HG03520 (cell line): ENCODE results near the gene LBR.

Experiments used
- ATAC-seq: cut with Tn5 transposase; IDR thresholded peaks from one replicate; pipeline ENCODE4 v1.9.1; 2021; ENCODE audit warnings: mild to moderate bottlenecking, moderate library complexity; ENCODE audit not compliant: unreplicated experiment

Gene LBR

DNA sequence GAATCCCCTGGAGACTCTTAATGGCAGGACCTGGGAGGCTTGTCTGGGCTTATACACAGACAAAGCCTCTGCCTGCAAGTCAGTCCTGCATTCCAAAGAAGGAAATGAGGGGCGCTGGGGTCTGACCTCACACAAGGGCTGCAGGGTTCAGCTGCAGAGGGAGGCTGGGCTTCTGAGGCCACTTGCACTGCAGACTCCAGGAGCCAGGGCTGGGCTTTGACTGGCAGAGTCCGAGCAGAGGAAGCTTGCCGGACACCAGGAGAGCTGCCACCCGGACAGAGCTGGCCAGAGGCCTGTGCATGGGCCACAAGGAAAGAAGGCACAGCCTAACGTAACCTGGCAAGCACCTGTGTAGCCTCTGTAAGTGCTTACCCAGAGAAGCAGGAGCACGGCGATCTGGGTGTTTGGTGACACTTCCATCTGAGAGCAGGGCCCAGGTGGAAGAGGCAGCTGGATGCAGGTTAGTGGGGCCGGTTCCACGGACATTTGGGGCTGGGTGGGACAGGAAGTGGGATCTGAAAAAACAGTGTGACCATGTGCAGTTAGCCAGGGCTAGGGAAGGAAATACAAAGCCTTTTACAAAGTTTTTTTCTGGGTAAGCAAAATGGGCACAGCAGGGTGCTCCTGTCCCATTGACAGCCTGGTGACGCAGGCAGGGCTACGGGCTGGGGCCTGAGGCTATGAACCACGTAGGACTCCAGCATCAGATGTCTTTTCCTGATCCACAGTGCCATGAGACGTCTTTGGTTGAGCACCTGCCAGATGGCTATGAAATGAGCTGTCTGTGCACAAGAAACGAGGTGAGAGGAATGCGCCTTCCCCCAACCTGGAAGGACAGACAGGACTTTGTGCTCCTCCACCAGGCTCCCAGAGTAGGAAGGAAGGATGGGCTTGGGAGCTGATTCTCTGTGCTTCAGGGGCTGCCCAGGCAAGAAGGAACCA, 37.3 kb upstream of the LBR start:
- no peak for ATAC-seq

DNA sequence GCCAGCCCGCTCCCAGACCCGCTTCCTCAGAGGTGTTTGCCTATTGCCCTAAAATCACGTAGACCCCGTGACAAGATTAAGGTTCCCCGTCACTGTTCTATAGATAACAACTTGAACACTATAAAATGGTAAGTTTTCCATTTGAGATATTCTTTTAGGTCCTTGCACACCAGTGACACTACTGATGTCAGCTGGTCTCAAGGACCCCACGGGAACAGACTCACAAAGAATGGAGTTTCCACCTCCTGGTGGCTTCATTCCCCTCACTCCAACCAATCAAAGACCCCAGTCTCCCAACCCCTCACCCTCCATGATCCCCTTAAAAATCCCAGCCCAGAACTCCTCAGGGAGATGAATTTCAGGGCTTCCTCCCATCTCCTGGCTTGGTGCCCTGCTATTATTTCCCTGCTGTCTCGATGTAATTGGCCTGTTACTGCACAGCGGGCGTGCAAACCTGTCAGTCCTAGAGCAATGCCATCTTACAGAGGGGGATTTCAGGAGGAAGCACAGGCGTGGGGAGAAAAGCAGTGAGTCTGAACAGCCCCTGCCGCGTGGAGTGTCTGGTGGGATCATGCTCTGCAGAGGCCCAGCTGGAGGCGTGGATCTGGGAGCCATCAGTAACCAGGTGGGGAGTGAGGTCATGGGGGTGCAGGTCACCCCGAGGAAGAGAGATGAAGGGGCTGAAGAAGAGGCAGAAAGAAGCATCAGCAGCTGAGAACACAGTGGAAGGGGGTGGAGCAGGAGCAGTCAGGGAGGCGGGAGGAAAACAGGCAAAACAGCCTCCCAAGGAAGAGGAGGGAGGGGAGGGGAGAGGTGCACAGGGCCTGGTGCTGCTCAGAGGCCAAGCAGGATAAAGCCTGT, 35.1 kb upstream of the LBR start:
- ATAC-seq, result no peak

DNA sequence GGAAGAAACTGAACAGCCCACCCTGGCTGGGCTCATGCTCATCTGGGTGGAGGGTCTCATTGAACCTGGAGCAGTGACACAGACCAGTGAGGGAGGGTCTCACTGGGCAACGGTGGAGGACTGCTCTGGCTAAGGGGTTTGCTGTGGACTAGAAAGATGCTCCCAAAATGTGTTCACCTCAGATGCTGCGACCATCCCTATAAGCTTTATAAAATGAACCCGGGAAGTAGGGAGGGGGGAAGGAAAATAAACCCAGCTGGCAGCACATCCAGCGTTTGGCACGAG, 34.5 kb upstream of the LBR start:
- ATAC-seq, result no peak

DNA sequence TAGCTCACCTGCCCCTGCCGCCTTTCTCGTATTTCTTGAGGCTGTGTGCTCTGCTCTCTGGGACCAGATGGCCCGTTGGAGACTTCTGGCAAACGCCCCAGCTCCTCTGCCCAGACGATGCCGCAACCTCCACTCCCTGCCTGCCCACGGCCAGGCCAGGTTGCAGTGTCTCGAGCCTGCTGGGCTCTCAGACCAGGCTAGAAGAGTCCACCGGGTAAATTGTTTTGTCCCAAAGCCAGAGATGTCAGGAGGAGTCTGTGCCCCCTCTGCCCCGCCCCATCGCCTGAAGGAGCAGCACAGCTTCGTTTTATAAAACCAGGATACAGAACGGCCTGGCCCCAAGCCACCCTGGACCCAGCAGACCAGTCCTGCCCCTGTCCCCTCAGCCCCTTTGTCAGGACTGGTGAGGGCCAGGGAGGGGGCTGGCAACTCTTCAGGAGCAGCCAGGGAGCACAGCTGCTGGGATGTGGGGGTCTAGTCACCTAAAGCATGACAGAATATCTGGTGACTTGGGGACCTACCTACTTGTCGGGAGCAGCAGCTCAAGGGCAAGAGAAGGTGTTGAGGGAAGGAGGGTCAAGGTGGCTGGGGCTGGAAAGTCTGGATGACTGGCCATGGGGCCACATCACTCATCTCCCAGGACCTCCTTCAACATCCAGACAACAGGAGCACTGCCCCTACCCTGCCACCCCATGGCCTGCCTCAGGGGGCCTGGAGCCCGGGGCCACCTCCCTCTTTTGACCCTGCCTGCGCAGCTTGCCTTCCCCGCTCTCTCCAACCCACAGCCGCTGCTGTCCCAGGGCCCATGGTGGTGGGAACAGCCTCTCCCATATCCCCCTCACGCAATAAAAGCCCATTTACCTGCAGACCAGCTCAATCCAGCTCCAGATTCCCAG, 33.9 kb upstream of the LBR start:
- ATAC-seq, result no peak

DNA sequence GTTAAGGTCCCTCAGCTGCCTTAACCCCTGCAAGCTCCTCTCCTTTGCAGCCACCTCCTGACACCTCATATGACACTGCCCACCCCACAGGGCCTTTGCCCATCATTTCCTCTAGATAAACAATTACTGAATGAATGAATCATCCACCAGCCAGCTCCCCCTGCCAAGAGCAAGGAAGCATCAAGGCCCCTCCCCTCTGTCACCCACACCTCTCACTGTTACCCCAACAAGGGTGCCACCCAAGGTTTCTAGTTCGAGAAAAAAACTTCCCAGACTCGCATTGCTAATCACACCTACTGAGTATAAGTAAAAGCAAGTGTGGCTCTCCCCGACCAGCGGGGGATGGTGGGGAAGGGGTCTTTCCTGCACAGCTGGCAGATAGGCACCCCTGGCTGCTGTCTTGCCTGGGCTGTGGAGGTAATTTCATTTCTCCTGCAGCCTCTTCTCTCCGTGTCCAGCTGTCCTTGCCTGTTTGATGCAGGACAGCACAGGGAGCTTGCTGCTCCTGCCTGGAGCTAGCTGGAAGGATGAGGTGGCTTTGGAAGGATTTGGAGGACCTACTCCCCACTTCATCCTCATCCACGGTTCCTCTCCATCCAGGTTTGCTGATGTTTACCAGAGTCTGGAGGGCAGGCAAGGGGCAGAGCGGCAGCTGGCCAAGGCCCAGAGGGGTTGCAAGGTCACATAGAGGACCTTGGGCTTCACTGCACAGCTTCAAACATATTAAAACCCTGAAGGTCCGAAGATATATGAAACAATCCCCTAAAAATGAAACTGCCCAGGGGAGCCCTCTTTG, 33.1 kb upstream of the LBR start:
- no peak for ATAC-seq

DNA sequence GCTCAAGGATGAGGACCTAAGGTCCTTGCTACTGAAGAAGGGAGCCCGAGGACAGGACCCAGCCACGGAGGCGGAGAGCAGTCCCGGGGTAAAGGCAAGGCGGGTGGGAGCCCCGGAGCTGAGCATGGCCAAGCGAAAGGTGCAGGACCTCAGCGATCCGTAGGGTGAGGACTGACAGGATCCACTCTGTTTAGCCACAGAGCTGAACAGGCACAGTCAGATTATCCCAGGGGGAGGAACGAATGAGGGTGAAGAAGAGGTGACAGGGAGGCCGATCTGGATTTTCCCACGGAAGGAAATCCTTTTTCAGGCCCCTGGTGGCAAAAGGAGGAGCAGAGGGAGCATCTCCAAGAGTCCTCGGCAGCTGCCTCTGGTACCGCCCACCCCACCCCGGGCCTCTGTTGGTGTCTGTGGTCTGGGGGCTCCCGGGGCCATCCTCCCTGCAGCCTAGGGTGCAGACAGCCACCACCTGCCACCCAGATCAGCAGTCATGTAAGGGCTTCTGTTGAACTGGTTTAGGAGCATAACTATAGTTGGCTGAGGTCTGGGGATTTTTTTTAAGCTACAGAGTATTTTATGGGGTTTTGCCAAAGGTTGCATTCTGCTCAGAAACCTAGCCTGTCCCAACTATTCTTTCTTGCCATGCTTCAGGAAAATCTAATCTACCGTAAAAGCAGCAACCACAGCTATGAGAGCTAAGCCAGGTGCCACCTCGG, 32.3 kb upstream of the LBR start:
- ATAC-seq, result no peak

DNA sequence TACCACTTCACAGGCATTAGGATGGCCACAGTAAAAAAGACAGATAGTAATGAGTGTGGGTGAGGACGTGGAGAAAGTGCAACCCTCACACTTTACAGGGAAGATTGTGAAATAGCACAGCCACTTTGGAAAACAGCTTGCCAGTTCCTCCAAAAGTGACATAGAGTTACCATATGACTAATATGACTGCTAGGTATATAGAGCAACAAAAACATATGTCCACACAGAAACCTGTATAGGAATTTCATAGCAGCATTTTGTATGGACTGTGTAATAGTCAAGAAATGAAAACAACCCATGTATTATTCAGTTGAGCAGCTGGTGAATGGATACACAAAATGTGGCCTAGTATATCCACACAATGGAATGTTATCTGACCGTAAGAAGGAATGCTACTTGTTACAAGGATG, 30.4 kb upstream of the LBR start:
- no peak for ATAC-seq

DNA sequence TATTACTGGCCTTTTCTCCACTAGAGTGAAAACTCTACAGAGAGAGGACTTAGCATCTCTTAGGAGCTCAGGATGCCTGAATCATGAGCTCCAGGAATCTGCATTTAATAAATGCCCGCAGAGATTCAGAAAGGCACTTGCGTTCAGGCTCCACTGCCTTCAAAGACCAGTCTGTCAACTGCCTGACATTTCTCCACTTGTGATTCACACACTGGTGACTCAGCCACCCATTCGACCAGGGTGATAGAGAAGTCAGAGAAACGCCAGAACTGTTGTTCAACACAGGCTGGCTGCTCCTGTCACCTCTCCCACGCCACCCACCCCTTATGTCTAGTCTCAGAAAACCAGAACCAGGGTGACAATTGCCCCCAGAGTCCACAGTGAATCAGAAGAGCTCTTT, 26.9 kb upstream of the LBR start:
- ATAC-seq, result no peak

DNA sequence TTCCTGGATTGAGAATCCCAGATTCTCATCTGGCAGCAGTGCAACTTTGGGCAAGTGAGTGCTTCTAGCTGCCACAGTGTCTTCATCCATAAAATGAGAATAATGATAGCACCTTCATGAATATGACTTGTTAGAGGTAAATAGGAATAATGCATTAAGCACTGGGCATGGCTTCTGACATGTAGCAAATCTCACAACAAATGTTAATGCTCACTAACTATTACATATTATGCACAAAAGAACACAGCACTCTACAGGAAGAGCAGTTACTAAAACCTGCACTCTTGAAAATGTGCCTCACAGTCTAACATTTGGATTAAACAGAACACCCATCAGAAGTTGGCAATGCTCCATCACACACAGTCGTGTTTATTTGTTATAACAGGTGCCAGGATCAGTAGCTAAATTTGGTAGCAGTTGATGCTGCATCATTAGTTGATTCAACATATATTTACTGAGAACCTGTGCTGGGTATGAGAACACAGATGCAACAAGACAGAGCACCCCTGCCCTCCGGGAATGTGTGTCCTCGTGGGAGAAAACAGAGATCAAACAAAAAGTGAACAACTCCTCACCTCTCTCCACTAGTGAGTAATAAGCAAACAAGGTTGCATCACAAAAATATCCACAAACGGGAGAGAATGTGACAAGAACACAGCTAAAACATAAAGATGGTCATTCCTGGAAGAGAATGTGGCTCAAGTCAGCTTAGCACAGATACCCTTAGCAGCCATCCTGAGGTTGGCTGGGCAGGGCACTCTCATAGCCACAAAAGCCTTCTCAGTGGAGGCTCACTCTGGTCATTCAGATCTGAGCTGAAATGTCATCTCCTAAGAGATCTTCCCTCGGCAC, 26.2 kb upstream of the LBR start:
- no peak for ATAC-seq

DNA sequence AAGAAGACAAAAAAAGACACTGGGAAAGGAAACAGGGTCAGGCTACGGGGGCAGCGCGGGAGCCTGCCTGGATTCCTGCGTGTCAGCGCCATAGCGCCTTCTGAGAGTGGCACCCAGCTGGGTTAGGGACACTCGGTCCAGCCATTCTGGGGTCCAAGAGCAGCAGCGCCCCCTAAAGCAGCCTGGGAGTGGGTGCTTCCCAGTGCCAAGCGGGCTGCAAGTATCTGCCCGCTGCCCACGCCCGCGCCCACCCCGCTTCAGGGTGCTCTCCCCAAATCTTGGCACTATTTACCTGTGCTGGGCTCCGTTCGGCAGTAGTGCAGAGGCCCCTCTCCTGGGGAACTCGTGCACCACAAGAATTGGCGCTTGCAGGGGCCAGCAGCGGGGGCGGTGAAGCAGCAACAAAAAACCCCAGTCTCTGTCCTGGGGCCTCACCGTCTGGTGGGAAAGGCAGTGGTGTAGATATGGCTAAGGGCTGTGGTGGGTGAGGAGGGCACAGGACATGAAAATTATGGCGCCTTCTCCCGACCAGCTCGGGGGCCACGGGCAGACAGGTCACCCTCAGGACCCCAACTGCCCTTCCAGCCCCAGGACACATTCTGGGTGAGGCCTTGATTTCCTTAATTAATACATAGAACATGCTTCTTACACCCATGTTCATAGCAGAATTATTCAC, 24.1 kb upstream of the LBR start:
- no peak for ATAC-seq

DNA sequence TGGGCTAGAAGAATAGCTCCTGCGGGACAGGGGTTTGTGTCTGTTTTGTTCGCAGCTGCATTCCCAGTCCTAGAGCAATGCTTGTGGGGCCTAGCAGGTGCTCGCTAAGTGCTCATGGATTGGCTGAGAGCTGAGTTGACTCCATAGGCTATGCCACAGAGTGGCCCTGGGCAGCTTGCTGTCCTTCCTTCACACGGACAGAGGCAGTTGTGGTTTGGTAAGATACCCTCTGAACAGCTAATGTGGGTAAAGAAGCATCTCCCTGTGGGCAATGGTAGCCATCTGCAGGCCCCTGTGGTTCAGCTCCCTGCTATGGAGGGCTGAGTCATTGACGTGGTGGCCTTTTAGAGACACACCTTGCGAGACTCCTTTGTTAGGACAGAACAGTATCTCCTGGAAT, 23.5 kb upstream of the LBR start:
- no peak for ATAC-seq

DNA sequence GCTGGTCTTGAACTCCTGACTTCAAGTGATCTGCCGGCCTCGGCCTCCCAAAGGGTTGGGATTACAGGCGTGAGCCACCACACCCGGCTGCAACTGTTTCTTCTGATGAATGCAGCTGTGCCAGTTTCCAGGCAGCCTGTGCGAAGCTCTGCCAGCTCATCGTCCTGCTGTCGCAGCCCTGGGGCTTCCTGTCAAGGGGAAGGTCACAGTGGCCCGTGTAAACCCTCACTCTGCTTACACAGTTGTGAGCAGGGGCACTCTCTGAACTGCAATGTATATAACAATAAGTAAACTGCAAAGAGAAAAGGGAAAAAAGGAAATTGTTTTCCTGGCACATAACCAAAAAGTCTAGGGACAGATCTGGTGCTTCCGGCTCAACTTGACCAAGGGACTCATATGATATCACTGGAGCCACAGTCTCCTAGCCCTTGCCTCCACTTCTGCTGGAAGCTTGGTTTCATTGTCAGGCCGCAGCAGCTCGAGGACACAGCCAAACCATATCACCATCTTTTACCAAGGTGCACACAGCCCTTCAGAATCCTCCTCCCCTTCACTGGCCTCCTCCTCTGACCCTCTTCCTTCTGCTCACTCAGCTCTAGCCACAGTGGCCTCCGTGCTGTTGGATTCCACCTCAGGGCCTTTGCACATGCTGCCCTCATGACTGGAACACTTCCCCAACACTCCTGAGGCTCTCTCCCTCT, 22.8 kb upstream of the LBR start:
- ATAC-seq, result no peak

DNA sequence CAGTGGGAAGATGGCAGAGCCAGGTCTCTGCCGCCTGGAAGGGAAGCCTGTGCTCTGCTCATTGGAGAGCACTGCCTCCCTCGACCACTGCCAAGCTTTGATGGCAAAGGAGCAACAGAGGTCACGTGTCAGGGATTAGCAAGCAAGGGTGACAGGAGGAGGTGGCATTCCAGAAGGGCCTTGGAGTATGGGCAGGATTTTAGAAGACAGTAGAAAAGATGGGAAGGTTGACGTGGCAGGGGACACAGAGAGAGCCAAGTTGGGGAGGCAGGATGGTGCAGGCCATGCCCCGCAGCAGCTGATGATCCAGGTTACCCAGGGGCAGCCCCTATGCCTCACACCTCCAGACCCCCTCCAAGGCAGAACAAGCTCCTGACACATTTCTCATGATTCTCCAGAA, 21.9 kb upstream of the LBR start:
- no peak for ATAC-seq

DNA sequence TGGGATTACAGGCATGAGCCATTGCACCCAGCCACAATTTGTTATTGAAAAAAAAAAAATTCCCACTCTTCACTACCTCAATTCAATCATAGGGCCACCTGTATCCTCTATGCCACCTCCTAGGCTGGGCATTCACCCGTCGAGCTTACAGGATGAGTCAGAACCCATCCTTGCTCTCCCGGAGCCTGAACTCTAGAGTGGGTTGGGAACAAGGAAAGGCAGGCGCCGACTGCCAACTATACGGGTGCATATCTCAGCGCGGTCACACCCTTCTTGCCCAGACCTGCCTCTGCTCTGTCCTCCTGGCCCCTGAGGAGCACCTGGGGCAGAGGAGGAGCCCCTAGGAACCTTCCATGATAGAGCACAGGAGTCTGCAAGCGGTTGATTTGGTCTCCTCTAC, 21.4 kb upstream of the LBR start:
- no peak for ATAC-seq

DNA sequence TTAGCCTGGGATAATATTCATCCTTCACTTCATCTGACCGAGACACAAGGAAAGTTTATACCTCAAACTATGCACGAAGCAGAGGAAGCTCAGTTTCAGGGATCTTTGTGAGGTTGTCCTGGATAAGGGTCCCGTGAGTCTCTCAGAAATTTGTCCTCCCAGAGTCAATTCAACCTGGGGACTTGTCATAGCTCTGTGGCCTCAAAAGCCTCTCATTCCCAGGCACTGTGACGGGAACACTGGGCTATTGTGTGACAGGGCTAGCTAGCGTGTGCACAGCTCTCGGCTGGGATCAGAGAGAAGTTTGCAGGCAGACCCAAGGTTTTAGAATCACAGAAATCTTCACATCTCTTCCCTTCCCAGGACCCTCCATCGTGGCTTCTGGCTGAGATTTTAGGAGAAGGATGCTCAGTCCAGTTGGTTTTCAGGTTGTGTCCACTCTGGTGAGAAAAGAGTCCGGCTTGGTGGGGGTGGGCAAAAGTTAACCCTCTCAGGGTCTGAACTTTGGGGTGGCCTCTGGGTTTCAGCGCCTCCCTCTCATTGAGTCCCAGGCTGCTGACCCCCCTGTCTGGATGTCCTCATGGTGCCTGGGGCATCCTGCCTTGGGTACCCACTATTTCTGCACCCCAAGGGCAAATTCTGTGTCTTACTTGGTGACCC, 20.4 kb upstream of the LBR start:
- ATAC-seq, result no peak

DNA sequence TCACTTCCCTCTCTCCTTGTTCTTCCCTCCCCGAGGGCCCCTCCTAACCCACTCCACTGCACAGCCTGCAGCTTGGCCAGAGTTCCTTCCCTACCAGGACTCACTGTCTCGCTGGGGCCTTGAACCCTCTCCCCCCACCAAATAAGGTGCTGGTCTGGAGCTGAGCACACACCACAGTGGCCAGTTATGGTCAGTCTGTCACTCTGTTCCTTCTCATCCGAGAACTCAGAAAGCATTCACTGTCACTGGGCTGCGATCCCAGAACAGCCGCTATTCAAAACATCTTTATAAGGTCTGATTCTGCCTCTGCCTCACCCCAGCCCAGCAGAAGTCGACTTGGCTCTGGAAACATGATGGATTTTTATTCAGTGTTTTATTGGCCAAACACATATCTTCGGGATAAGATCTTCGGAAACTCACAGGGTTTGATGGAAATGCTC, 19.8 kb upstream of the LBR start:
- no peak for ATAC-seq

DNA sequence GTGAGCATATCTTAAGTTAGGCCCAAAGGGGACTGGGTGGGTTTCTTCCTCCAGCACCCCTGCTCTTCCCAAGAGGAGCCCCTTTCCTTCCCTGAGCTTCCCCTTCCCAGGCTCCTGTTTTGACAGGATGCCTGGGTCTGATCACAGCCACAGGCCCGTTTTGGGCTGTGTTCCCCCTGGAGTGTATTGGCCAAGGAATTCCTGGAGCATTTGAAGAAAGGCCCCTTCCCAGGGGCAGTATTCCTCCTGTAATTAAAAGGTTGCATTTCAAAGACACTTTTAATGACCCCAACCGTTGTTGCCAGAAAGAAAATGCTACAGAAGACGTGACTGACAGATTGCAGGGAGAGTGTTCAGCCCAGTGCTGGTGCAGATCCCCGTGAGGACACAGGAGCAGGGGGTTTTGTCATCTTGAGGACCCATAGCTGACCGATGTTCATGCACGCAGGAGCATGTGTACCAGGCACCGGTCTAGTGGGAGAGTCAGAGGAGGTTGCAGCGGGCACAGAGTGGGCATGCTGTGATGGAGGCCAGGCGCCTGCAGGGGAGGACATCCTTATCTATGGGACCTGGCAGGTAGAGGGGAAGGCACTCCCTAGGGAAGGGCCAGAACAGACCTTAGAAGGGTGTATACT, 19.3 kb upstream of the LBR start:
- ATAC-seq, result no peak
